Stimulated activated CD8-positive, alpha-beta memory T cell treated with anti-CD3 and anti-CD28 coated beads, Interleukin-15, amount 100 ng/mL, for 24 hours (primary cell): ENCODE measurements around the gene VAMP7.
"Not testable (repeated sequence)": the region's sequence is repeated elsewhere in the genome, so short reads cannot be mapped to it uniquely, and the experiment has no call there.

Experiments used
- DNase-seq: peaks from one replicate; pipeline ENCODE4 v3.0.0-alpha.2; 2020; ENCODE audit warnings: low read depth

Gene VAMP7

GRCh38 chrX:155881158-155881993 is at the start of gene VAMP7:
Gene VAMP7 (plus strand): TSS chrX:155881345. CDS start chrX:155889467, 8,122 bp downstream.
- peak; percentile 37 for DNase-seq

- DNase-seq, result no peak
Observed at GRCh38 chrX:155841232-155841631, 39.9 kb upstream of the VAMP7 start.

- DNase-seq, result not testable (repeated sequence)
Observed at GRCh38 chrX:155851786-155852185, 29.4 kb upstream of the VAMP7 start.

- no peak for DNase-seq
Observed at GRCh38 chrX:155857561-155857960, 23.6 kb upstream of the VAMP7 start.

- DNase-seq, result no peak
Observed at GRCh38 chrX:155864655-155865054, 16.5 kb upstream of the VAMP7 start.

GRCh38 chrX:155865193-155865592 is 16.0 kb upstream of the VAMP7 start:
- DNase-seq, result no peak

- DNase-seq, result no peak
Observed at GRCh38 chrX:155867821-155868220, 13.3 kb upstream of the VAMP7 start.

GRCh38 chrX:155870958-155871357 is 10.2 kb upstream of the VAMP7 start:
- no peak for DNase-seq

GRCh38 chrX:155871934-155872333 is 9.2 kb upstream of the VAMP7 start:
- DNase-seq, result no peak

GRCh38 chrX:155873188-155873587 is 8.0 kb upstream of the VAMP7 start:
- DNase-seq, result no peak

- DNase-seq, result no peak
Observed at GRCh38 chrX:155874571-155875244, 6.4 kb upstream of the VAMP7 start.

- no peak for DNase-seq
Observed at GRCh38 chrX:155876704-155877103, 4.4 kb upstream of the VAMP7 start.

- no peak for DNase-seq
Observed at GRCh38 chrX:155877288-155877687, 3.9 kb upstream of the VAMP7 start.

- no peak for DNase-seq
Observed at GRCh38 chrX:155880586-155881157, 473 bp upstream of the VAMP7 start.

- DNase-seq, result no peak
Observed at GRCh38 chrX:155886409-155886808, 5.3 kb downstream of the VAMP7 start.

GRCh38 chrX:155888139-155888538 is 7.0 kb downstream of the VAMP7 start:
- no peak for DNase-seq

GRCh38 chrX:155889328-155889727 is 8.2 kb downstream of the VAMP7 start:
- DNase-seq, result no peak

GRCh38 chrX:155891446-155892210 is 10.5 kb downstream of the VAMP7 start:
- no peak for DNase-seq

- DNase-seq, result no peak
Observed at GRCh38 chrX:155893521-155893920, 12.4 kb downstream of the VAMP7 start.

- DNase-seq, result no peak
Observed at GRCh38 chrX:155896512-155896911, 15.4 kb downstream of the VAMP7 start.

- DNase-seq, result no peak
Observed at GRCh38 chrX:155899366-155899765, 18.2 kb downstream of the VAMP7 start.

GRCh38 chrX:155900765-155901164 is 19.6 kb downstream of the VAMP7 start:
- no peak for DNase-seq
